ENCODE measurements around the gene TACC2.
"Not testable (repeated sequence)": the region's sequence is repeated elsewhere in the genome, so short reads cannot be mapped to it uniquely, and the experiment has no call there.

TACC2 gene

DNA sequence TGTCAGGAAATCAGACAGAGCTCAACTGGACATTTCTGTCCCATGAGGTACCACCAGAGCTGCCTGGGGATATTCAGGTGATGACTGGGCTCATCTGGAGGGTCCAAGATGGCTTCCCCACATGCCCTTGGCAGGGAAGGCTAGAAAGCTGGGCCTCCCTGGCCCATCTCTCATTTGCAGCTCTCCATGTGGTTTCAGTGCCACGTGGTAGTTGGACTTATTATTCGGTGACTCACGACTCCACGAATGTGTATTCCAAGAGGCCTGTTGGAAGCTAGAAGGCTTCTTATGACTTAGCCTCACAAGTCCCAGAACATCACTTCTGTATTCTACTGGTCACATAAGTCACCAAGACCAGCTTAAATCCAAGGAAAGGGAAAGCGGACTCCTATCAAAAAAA lies 36.7 kb upstream of the TACC2 start:
- TF ChIP-seq, protein P1, sequence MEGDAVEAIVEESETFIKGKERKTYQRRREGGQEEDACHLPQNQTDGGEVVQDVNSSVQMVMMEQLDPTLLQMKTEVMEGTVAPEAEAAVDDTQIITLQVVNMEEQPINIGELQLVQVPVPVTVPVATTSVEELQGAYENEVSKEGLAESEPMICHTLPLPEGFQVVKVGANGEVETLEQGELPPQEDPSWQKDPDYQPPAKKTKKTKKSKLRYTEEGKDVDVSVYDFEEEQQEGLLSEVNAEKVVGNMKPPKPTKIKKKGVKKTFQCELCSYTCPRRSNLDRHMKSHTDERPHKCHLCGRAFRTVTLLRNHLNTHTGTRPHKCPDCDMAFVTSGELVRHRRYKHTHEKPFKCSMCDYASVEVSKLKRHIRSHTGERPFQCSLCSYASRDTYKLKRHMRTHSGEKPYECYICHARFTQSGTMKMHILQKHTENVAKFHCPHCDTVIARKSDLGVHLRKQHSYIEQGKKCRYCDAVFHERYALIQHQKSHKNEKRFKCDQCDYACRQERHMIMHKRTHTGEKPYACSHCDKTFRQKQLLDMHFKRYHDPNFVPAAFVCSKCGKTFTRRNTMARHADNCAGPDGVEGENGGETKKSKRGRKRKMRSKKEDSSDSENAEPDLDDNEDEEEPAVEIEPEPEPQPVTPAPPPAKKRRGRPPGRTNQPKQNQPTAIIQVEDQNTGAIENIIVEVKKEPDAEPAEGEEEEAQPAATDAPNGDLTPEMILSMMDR (IDR thresholded peaks at IDR 0.05; ENCODE audit: borderline replicate concordance, insufficient read depth, low read depth, low read length), result no peak
- no peak overlapping the region for H3K4me3 ChIP-seq (ENCODE audit: low read depth, low read length)

DNA sequence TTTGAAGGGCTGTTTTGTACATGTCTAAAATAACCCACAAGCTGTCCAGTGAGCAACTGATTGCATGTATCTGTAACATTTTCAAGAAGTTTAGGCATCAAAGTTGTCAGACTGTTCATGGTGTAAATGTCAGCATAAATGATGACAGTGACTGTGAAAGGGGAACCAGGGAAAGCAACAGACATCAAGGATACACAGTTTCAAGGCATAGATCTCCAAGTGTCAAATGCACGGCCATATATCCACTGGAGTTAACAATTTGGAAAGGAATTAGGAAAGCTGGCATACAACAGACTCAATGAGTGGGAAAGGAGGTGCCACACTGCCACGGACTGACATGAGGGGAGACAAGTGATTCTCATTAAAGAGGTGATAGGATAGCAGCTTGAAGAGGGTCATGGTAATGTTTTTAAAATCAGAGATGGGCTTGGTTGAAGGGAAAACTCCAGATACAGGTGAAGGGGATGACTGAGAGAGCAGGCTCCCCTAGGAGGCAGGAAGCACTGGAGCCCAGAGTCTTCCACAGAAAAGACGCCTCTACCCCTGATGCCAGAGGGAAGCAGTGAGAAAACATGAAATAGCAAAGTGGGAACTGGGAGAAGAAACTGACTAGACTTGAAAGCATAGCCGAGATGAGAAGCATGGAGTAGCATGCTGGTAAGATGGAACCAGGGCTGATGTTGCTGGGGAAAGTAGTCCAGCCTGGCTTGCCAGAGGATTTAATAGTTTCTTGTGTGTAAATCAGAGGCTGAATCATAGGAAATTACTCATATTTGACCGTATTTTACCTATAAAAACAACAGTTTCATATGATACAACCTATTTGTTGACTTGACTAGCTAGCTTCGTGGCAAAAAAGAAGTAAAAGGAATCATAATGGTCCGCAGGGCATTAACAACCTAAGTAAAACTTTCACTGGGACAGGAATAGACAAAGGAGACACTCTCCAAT lies 32.6 kb upstream of the TACC2 start:
- TF ChIP-seq, protein P1 (IDR thresholded peaks at IDR 0.05; ENCODE audit: borderline replicate concordance, insufficient read depth, low read depth, low read length), result no peak
- no peak overlapping the region for H3K4me3 ChIP-seq (ENCODE audit: low read depth, low read length)

DNA sequence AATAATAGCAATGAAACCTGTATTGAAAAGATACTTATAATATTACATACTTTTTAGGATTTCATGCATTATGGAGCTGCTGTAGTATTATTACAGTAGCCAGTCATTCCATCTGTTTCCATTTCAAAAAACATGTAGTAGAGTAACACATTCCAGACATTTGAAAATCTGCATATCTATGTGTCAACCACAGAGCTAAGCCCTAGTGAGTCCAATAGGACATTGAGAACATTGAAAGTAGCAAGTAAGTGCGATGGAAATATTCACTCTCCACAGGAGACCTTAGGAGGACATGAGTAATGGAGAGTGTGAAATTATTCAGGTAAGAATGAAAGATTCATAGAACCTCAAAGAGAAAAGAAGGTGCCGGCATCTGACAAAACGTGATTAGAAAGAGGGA lies 29.3 kb upstream of the TACC2 start:
- no peak overlapping the region for H3K4me3 ChIP-seq (ENCODE audit: low read depth, low read length)

DNA sequence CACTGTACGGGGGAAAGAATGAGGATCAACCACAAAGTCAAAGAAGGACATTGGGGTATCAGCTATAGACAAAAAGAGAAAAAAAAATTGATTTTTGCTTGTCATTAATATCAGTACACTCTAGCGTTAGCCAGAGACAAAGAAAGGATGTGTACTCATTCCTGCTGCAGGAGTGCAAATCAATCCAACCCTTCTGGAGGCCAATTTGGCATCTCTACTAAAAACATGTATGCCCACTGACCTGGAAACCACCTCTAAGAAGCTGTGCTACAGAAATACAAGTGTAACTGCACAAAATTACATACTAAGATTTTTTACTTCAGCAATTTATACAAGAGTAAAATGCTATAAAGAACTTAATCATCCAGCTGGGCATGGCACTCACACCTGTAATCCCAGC lies 27.5 kb upstream of the TACC2 start:
- TF ChIP-seq, protein P1 (IDR thresholded peaks at IDR 0.05; ENCODE audit: borderline replicate concordance, insufficient read depth, low read depth, low read length), result no peak
- H3K4me3 ChIP-seq (ENCODE audit: low read depth, low read length), result no peak overlapping the region

More for the DNA sequence above, 29.3 kb upstream of the TACC2 start:
- TF ChIP-seq, protein P1 (IDR thresholded peaks at IDR 0.05; ENCODE audit: borderline replicate concordance, insufficient read depth, low read depth, low read length), result no peak

DNA sequence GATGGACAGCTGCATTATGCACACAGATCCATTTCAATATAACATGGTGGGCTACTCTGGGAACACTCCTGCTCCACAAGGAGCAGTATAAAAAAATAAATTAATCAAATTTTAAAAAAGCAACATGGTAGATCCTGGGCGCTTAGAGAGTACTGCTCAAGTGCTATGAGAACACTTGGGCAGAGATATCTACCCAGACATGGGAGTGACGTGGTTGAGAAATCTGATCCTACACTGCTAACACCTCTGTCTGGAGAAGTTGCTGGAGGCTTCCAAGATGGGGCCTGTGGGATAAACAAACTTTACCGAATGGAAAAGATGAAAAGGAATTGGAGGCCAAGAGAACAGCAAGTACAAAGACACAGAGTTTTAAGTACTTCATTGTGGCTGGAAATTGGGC lies 23.0 kb upstream of the TACC2 start:
- TF ChIP-seq, protein P1 (IDR thresholded peaks at IDR 0.05; ENCODE audit: borderline replicate concordance, insufficient read depth, low read depth, low read length), result no peak
- H3K4me3 ChIP-seq (ENCODE audit: low read depth, low read length), result no peak overlapping the region

DNA sequence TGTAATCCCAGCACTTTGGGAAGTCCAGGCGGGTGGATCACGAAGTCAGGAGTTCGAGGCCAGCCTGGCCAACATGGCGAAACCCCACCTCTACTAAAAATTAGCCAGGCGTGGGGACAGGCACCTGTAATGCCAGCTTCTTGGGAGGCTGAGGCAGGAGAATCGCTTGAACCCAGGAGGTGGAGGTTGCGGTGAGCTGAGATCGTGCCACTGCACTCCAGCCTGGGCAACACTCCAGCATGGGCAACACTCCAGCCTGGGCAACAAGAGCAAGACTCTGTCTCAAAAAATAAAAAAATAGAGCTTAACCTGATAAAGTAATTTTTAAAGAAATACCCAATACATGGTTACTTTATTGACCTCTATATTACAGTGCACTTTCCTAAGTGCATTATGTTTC lies 19.9 kb upstream of the TACC2 start:
- H3K4me3 ChIP-seq (ENCODE audit: low read depth, low read length), result not testable (repeated sequence)

DNA sequence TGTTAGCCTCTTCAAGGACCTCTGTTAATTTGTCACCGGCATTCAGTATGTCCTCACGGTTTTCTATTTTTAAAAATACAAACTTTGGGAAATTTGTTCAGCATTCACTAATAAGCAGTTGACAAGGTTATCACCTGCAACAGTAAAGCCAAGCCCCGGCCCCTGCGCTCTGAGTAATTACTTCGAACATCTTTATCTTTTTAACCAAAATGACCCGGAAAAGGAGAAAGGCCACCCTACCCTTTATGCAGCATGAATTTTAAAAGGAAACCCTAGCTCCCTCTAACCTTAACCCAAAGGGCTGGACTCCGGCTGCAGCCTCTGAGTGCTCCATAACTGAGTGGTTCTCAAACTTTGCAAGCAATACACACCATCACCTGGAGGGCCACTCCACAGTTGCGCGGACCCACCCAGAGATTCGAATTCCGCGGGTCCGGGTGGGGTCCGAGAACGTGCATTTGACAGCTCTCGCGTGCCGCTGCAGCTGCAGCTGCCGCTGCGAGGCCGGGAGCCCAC lies 14.9 kb upstream of the TACC2 start:
- H3K4me3 ChIP-seq (ENCODE audit: low read depth, low read length), result peak overlapping the region; percentile 75
- TF ChIP-seq, protein P1 (IDR thresholded peaks at IDR 0.05; ENCODE audit: borderline replicate concordance, insufficient read depth, low read depth, low read length), result no peak

All from GM12875 (cell line).